IMR-90 (cell line): Measurements from ENCODE around the gene RNF213. TPM values are rescaled to one million over a fixed set of nuclear protein-coding genes. Genes with fewer than 3 reads are reported as not detected.

Experiments used
- ATAC-seq: fragments of 200-7000 bp; cut with Tn5 transposase; 2 replicates; pipeline ENCODE4 v1.9.1; 2020; ENCODE audit warnings: low read depth, mild to moderate bottlenecking, moderate library complexity
- BruUV-seq: library from RNA; stranded (reverse); fragments of 400-500 nt; replicated peaks from 2 replicates; lab custom pipeline; 2021; lab: Mats Ljungman, UMichigan
- CTCF ChIA-PET: fragments of 300-600 bp; formaldehyde crosslinking; extraction: SDS; loops from one replicate; lab custom pipeline; 2021; ENCODE audit warnings: antibody characterized with exemption; lab: Yijun Ruan, JAX
- POLR2A ChIA-PET: fragments of 300-600 bp; sonication (Branson Sonifier 250); formaldehyde crosslinking; loops from one replicate; lab custom pipeline; 2022; ENCODE audit warnings: antibody characterized with exemption; ENCODE audit not compliant: unreplicated experiment; lab: Charles Lee
- DNase-seq: peaks from one replicate; pipeline ENCODE4 v3.0.0; 2013
- H2AFZ ChIP-seq: replicated peaks from 2 replicates; pipeline ENCODE3; 2013; ENCODE audit warnings: low read length, mild to moderate bottlenecking; ENCODE audit not compliant: poor library complexity
- H2AK5ac ChIP-seq: 2 replicates; pipeline ENCODE4 v1.6.1; 2013; ENCODE audit warnings: low read depth, low read length, inconsistent platforms
- H2AK9ac ChIP-seq: replicated peaks from 2 replicates; pipeline ENCODE3; 2013; ENCODE audit warnings: mild to moderate bottlenecking, low read depth, low read length, moderate library complexity; ENCODE audit not compliant: poor library complexity
- H2BK120ac ChIP-seq: 2 replicates; pipeline ENCODE4 v1.6.1; 2013; ENCODE audit warnings: low read depth, low read length, inconsistent platforms
- H2BK15ac ChIP-seq: 3 replicates; pipeline ENCODE4 v1.6.1; 2013; ENCODE audit warnings: low read depth, low read length, inconsistent platforms
- H2BK20ac ChIP-seq: 2 replicates; pipeline ENCODE4 v1.6.1; 2013; ENCODE audit warnings: low read depth, mild to moderate bottlenecking, inconsistent platforms, low read length, moderate library complexity
- H2BK5ac ChIP-seq: 2 replicates; pipeline ENCODE4 v1.6.1; 2013; ENCODE audit warnings: mild to moderate bottlenecking, low read depth, low read length, inconsistent platforms; ENCODE audit not compliant: poor library complexity, severe bottlenecking
- H3K14ac ChIP-seq: replicated peaks from 2 replicates; pipeline ENCODE4 v1.6.1; 2013; ENCODE audit warnings: low read depth, low read length, inconsistent platforms
- H3K18ac ChIP-seq: 2 replicates; pipeline ENCODE4 v1.6.1; 2013; ENCODE audit warnings: low read depth, low read length, control low read depth
- H3K23ac ChIP-seq: 2 replicates; pipeline ENCODE4 v1.6.1; 2013; ENCODE audit warnings: low read depth, low read length, inconsistent platforms
- H3K27ac ChIP-seq: 2 replicates; pipeline ENCODE4 v1.5.1; 2013; ENCODE audit warnings: mild to moderate bottlenecking, control low read depth, low read length; ENCODE audit not compliant: insufficient read depth
- H3K27me3 ChIP-seq: 2 replicates; pipeline ENCODE4 v1.6.1; 2013; ENCODE audit warnings: low read length; ENCODE audit not compliant: control insufficient read depth, insufficient read depth
- H3K36me3 ChIP-seq: 2 replicates; pipeline ENCODE4 v1.6.1; 2013; ENCODE audit warnings: low read length, mixed read lengths; ENCODE audit not compliant: control insufficient read depth, insufficient read depth
- H3K4ac ChIP-seq: 2 replicates; pipeline ENCODE4 v1.6.1; 2013; ENCODE audit warnings: low read depth, low read length, inconsistent platforms
- H3K4me1 ChIP-seq: 2 replicates; pipeline ENCODE4 v1.6.1; 2013; ENCODE audit warnings: low read length, mixed read lengths; ENCODE audit not compliant: control insufficient read depth, insufficient read depth
- H3K4me2 ChIP-seq: 2 replicates; pipeline ENCODE4 v1.6.1; 2013; ENCODE audit warnings: low read depth, mild to moderate bottlenecking, control low read depth, low read length, moderate library complexity
- H3K4me3 ChIP-seq: 2 replicates; pipeline ENCODE4 v1.5.1; 2013; ENCODE audit warnings: low read depth, mild to moderate bottlenecking, control low read depth, low read length, moderate library complexity; ENCODE audit not compliant: insufficient read depth
- H3K56ac ChIP-seq: 2 replicates; pipeline ENCODE4 v1.6.1; 2013; ENCODE audit warnings: low read length, inconsistent platforms; ENCODE audit not compliant: insufficient read depth; ENCODE audit errors: extremely low read depth
- H3K79me1 ChIP-seq, 2 experiments: 2 replicates each; pipeline ENCODE4 v1.6.1; 2013; ENCODE audit warnings: low read length in 2 of 2, inconsistent platforms in 1 of 2, low read depth in 1 of 2
- H3K9ac ChIP-seq: 2 replicates; pipeline ENCODE4 v1.6.1; 2013; ENCODE audit warnings: low read depth, low read length, control low read depth
- H3K9me1 ChIP-seq: 2 replicates; pipeline ENCODE4 v1.6.1; 2013; ENCODE audit warnings: low read length, inconsistent platforms; ENCODE audit not compliant: insufficient read depth
- H3K9me3 ChIP-seq: 2 replicates; pipeline ENCODE4 v1.6.1; 2013; ENCODE audit warnings: low read length; ENCODE audit not compliant: control insufficient read depth, insufficient read depth
- H4K20me1 ChIP-seq: 2 replicates; pipeline ENCODE4 v1.6.1; 2013; ENCODE audit warnings: low read length, inconsistent platforms; ENCODE audit not compliant: insufficient read depth
- H4K5ac ChIP-seq: 2 replicates; pipeline ENCODE4 v1.6.1; 2013; ENCODE audit warnings: mild to moderate bottlenecking, low read depth, low read length, control low read depth
- H4K8ac ChIP-seq, 2 experiments: 2 replicates each; pipeline ENCODE4 v1.6.1; 2013; ENCODE audit warnings: low read depth in 2 of 2, low read length in 2 of 2, control low read depth in 1 of 2, inconsistent platforms in 1 of 2
- H4K91ac ChIP-seq: 2 replicates; pipeline ENCODE4 v1.6.1; 2013; ENCODE audit warnings: low read depth, low read length, inconsistent platforms; ENCODE audit not compliant: insufficient read depth
- BHLHE40 ChIP-seq: fragments of 150-350 bp; IDR thresholded peaks from 2 replicates; pipeline ENCODE4 v1.6.1; 2016; ENCODE audit warnings: mild to moderate bottlenecking, low read depth, low read length
- CEBPB ChIP-seq: IDR thresholded peaks from 2 replicates; pipeline ENCODE4 v1.6.1; 2012; ENCODE audit warnings: low read depth, low read length, improper control_type of control experiment
- CHD1 ChIP-seq: IDR thresholded peaks from 2 replicates; pipeline ENCODE4 v1.6.1; 2012; ENCODE audit warnings: low read depth, low read length, improper control_type of control experiment
- FOS ChIP-seq: fragments of 150-350 bp; IDR thresholded peaks from 2 replicates; pipeline ENCODE4 v1.6.1; 2016; ENCODE audit warnings: low read depth, low read length
- MAZ ChIP-seq: IDR thresholded peaks from 2 replicates; pipeline ENCODE4 v1.6.1; 2012; ENCODE audit warnings: low read depth, mild to moderate bottlenecking, low read length, improper control_type of control experiment, moderate library complexity, borderline replicate concordance
- MXI1 ChIP-seq: IDR thresholded peaks from 2 replicates; pipeline ENCODE4 v1.6.1; 2012; ENCODE audit warnings: low read depth, mild to moderate bottlenecking, low read length, moderate library complexity, borderline replicate concordance
- RAD21 ChIP-seq: IDR thresholded peaks from 2 replicates; pipeline ENCODE4 v1.6.1; 2012; ENCODE audit warnings: low read length, improper control_type of control experiment
- RFX5 ChIP-seq: IDR thresholded peaks from 2 replicates; pipeline ENCODE4 v1.8.0; 2012; ENCODE audit warnings: low read depth, mild to moderate bottlenecking, low read length, moderate library complexity
- WGBS, 2 experiments: methylation state at CpG; one replicate each; pipeline versions ENCODE4 v1.1.5 to v1.1.7; 2013; ENCODE audit warnings: missing lambda C conversion rate in 2 of 2; ENCODE audit not compliant: insufficient read length in 1 of 2; ENCODE audit errors: extremely low coverage in 2 of 2; 5-methylcytosine and 5-hydroxymethylcytosine counted together
- dilution Hi-C: fragments of 300-500 bp; cut with HindIII; formaldehyde crosslinking; loops from one replicate; pipeline ENCODE4 v1.14.3; 2018; ENCODE audit warnings: low sequenced_read_pairs; ENCODE audit not compliant: unreplicated experiment
- in situ Hi-C: fragments of 300-500 bp; cut with MboI; formaldehyde crosslinking; loops from 3 replicates; pipeline ENCODE4 v1.14.3; 2019; ENCODE audit warnings: low sequenced_read_pairs, inconsistent platforms, mixed read lengths
- intact Hi-C: fragments of 100-400 bp; cut with micrococcal nuclease; formaldehyde crosslinking; loops from 2 replicates; pipeline ENCODE4 v1.10.0; 2022
- polyA plus RNA-seq, 3 experiments: library from polyadenylated mRNA; depleted of rRNA; stranded (reverse); fragments of >200 nt; gene quantifications; 2 replicates each; pipeline ENCODE4 v1.2.3, GENCODE V29; 2012; ENCODE audit warnings: low replicate concordance in 1 of 3
- total RNA-seq: library from RNA; depleted of rRNA; stranded (reverse); fragments of >200 nt; gene quantifications from 2 replicates; pipeline ENCODE4 v1.2.3, GENCODE V29; 2012
- TF ChIP-seq, protein P1 (sequence below): fragments of 150-350 bp; IDR thresholded peaks from 2 replicates; pipeline ENCODE4 v1.6.1; 2016; ENCODE audit warnings: low read depth, mild to moderate bottlenecking, low read length, moderate library complexity, borderline replicate concordance

Gene RNF213
- total and polyA plus RNA-seq, 2 of the 4 experiments (the other 2 are of a cell fraction), result 23.4 to 36.0 TPM

DNA sequence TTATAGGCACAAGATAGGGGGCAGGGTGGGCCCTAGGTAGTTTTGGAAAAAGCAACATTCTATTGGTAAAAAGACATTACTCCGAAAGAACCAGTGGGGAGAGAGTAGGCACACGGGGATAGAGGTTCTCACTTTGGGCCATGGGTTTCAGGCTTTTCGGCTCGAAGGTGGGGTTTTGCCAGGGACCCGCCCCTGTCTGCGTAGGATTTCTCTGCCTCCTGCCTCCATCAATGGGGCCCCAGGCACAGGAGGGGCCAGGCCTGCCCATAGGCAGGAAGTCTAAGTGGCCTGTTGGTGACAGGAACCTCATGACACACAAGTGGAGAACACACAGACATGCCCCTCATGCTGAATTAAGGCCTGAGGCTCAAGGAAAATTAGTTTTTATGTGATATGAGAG lies 57.5 kb downstream of the RNF213 start:
- Histone ChIP-seq H2BK5ac (no peak overlapping the region), H3K36me3 (peaks cover 58% of the 10 kb centered on the region), H2BK20ac (no peak overlapping the region), H4K20me1 (peaks cover 14% of the 10 kb centered on the region), H3K9ac (no peak overlapping the region), H3K14ac (no peak overlapping the region), H3K79me1 (peaks cover 0 to 20% of the 10 kb centered on the region in 2 experiments; a peak in 2 of 4 replicates), H2AFZ (no peak overlapping the region), H3K4me1 (no peaks in the 10 kb centered on the region), H2AK5ac (no peak overlapping the region), H3K4me2 (no peak overlapping the region), H2AK9ac (no peak overlapping the region), H3K23ac (no peak overlapping the region), H3K27ac (no peak overlapping the region), H3K56ac (no peak overlapping the region), H3K18ac (no peak overlapping the region), H3K4ac (no peak overlapping the region), H4K5ac (no peak overlapping the region), H2BK15ac (no peak overlapping the region), H3K9me3 (no peaks in the 10 kb centered on the region), H3K9me1 (peaks cover 5% of the 10 kb centered on the region; the same call in 1 of the 2 replicates), H4K91ac (no peak overlapping the region), H2BK120ac (no peak overlapping the region), H4K8ac (no peak overlapping the region), H3K27me3 (no peaks in the 10 kb centered on the region), H3K4me3 (no peak overlapping the region)
- intact Hi-C loops, result no loop called here
- POLR2A ChIA-PET, result no interaction called here
- in situ Hi-C loops, result no loop called here
- BruUV-seq, result no TSS peak
- dilution Hi-C loops, result no loop called here
- TF ChIP-seq CHD1 (no peak), FOS (no peak), CEBPB (no peak), RFX5 (no peak), MAZ (no peak), BHLHE40 (no peak), RAD21 (no peak), MXI1 (no peak)
- TF ChIP-seq, protein P1, sequence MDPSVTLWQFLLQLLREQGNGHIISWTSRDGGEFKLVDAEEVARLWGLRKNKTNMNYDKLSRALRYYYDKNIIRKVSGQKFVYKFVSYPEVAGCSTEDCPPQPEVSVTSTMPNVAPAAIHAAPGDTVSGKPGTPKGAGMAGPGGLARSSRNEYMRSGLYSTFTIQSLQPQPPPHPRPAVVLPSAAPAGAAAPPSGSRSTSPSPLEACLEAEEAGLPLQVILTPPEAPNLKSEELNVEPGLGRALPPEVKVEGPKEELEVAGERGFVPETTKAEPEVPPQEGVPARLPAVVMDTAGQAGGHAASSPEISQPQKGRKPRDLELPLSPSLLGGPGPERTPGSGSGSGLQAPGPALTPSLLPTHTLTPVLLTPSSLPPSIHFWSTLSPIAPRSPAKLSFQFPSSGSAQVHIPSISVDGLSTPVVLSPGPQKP, result no peak
- no peak for ATAC-seq
- no CpG with 5 or more reads among the region's 6 CpGs for WGBS, 2 experiments
- no peak for DNase-seq
- CTCF ChIA-PET, result no interaction called here
